Endothelial cell (in vitro differentiated cells): ENCODE results near the gene CIC. TPM values are rescaled to one million over a fixed set of nuclear protein-coding genes. Genes with fewer than 3 reads are reported as not detected.

Source experiments
- DNase-seq: peaks from one replicate; pipeline ENCODE4 v3.0.0; 2021; ENCODE audit warnings: low spot score
- H3K27ac Mint-ChIP-seq: one replicate; pipeline ENCODE4 v1.8.0; 2021; ENCODE audit warnings: mixed read lengths, inconsistent platforms; ENCODE audit not compliant: unreplicated experiment
- H3K27me3 Mint-ChIP-seq: one replicate; pipeline ENCODE4 v1.8.0; 2021; ENCODE audit warnings: mild to moderate bottlenecking, moderate library complexity, mixed read lengths, inconsistent platforms; ENCODE audit not compliant: unreplicated experiment
- H3K36me3 Mint-ChIP-seq: one replicate; pipeline ENCODE4 v1.8.0; 2021; ENCODE audit warnings: mild to moderate bottlenecking, low read depth, mixed read lengths, inconsistent platforms; ENCODE audit not compliant: unreplicated experiment
- H3K4me1 Mint-ChIP-seq: one replicate; pipeline ENCODE4 v1.8.0; 2021; ENCODE audit warnings: mild to moderate bottlenecking, mixed read lengths, inconsistent platforms; ENCODE audit not compliant: unreplicated experiment
- H3K4me3 Mint-ChIP-seq: one replicate; pipeline ENCODE4 v1.8.0; 2021; ENCODE audit warnings: mild to moderate bottlenecking, mixed read lengths, inconsistent platforms; ENCODE audit not compliant: unreplicated experiment
- H3K9me3 Mint-ChIP-seq: one replicate; pipeline ENCODE4 v1.8.0; 2021; ENCODE audit warnings: mixed read lengths, inconsistent platforms; ENCODE audit not compliant: unreplicated experiment
- total RNA-seq: library from RNA; stranded (reverse); fragmentation: NEBNext Ultra II Directional; extraction: Animal tissue kit (Norgen Biotek cat#: 25700); gene quantifications from one replicate; pipeline ENCODE4 v1.2.1, GENCODE V29; 2021; ENCODE audit not compliant: unreplicated experiment
- TF ChIP-seq, protein P1 (sequence below): fragments of 200-600 bp; sonication (generic); IDR thresholded peaks from one replicate; pipeline ENCODE4 v1.5.0; 2021; ENCODE audit warnings: antibody characterized with exemption; ENCODE audit not compliant: unreplicated experiment

CIC gene
- total RNA-seq, 1 donor from 2014 or later: 85.7 TPM

DNA sequence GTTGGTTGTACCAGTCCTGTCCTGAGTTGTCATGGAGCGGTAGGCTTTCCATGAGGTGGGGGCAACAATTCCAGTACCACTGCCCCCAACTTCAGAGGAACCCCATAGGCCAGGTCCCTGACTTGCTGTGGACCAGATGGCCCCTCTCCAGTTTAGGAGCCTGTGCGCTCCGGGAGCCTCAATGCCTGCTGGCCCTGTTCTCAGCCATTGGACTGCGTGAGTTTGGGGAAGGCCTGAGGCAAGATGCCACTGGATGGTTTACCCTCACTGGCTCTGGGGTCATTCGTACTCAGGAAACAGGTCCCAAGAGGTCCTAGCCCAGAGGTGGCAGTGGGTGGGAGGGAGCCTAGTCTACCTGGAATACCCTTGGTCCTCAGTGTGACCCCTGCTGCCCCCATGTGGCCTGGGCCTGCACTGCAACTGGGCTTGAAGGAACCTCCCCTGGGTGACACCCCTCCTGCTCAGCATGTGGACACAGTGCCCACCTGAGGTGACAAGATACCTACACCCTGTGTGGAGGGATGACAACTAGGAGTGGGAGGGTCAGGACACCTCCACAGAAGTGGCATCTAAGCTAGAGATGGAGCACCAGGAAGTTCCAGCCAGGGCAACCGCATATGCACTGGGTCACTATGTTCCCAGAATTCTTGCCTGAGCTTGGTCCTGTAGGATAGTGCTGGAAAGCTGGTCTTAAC, 26.9 kb downstream of the CIC start:
- TF ChIP-seq, protein P1, sequence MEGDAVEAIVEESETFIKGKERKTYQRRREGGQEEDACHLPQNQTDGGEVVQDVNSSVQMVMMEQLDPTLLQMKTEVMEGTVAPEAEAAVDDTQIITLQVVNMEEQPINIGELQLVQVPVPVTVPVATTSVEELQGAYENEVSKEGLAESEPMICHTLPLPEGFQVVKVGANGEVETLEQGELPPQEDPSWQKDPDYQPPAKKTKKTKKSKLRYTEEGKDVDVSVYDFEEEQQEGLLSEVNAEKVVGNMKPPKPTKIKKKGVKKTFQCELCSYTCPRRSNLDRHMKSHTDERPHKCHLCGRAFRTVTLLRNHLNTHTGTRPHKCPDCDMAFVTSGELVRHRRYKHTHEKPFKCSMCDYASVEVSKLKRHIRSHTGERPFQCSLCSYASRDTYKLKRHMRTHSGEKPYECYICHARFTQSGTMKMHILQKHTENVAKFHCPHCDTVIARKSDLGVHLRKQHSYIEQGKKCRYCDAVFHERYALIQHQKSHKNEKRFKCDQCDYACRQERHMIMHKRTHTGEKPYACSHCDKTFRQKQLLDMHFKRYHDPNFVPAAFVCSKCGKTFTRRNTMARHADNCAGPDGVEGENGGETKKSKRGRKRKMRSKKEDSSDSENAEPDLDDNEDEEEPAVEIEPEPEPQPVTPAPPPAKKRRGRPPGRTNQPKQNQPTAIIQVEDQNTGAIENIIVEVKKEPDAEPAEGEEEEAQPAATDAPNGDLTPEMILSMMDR: peak; percentile 82
- Mint-ChIP-seq H3K27me3 (peaks cover 12% of the 10 kb centered on the region), H3K9me3 (no peaks in the 10 kb centered on the region), H3K4me3 (no peak overlapping the region), H3K4me1 (peaks cover under 1% of the 10 kb centered on the region), H3K27ac (no peak overlapping the region), H3K36me3 (peaks cover 17% of the 10 kb centered on the region)
- DNase-seq: peak; percentile 93

DNA sequence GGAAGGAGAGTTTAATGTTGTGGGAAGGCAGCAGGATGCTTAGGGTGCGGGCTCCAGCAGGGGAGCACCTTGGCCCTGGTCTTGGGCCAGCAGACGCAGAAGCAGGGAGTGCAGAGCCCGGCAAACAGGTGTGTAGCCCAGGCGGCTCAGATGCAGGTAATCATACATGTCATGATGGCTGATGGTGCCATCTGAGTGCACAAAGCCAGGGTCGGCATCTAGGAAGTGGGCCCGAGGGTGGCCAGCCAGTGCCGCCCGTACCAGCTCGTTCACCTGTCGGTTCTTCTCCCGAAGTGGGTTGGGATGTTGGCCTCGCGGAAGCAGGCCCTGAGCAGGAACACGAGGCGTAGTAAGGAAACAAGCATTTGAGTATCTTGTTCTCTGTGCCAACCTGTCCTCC, 28.0 kb downstream of the CIC start:
- Mint-ChIP-seq H3K36me3 (peaks cover 11% of the 10 kb centered on the region), H3K27ac (no peak overlapping the region), H3K9me3 (no peaks in the 10 kb centered on the region), H3K4me3 (no peak overlapping the region), H3K4me1 (peaks cover 7% of the 10 kb centered on the region), H3K27me3 (peaks cover 3% of the 10 kb centered on the region)
- no peak for DNase-seq
- TF ChIP-seq, protein P1: no peak

DNA sequence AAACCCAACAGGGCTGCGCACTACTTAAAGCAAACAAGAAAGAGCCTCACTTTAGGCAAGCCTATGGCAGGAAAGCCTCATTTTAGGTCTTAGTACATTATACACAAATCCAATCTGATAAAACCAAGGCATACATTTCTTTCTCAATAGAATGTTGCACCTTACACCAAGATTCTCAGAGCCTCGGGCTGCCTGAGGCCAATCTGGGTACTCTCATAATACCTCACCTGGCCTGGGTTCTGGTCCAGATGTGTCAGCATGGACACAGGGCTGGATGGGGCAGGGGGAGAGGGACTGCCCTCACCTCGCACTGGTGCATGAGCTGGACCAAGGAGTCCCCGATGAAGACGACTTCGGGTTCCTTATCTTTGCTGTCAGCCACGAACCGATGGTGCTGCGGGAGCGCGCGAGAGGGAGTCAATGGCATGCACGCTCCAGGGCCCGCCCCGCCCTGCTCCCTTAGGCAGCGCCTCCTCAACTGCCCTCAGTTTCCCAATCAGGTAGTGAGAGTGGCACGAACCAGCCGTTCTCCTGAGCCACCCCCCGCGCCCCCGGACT, 32.7 kb downstream of the CIC start, which contains the start of gene PRR19:
Gene PRR19 (plus strand): TSS at position 487 of the 558 bp plus-strand sequence. CDS start 7,453 bp downstream, outside the sequence.
- H3K36me3 Mint-ChIP-seq: peaks cover 7% of the 10 kb centered on the region
- no peak for DNase-seq
- peaks cover 19% of the 10 kb centered on the region for H3K4me1 Mint-ChIP-seq
- peaks cover 8% of the 10 kb centered on the region for H3K27me3 Mint-ChIP-seq
- TF ChIP-seq, protein P1: no peak
- H3K4me3 Mint-ChIP-seq: peak within 1 kb of the TSS; percentile 90
- no peak within 1 kb of the TSS for H3K27ac Mint-ChIP-seq
- no peaks in the 10 kb centered on the region for H3K9me3 Mint-ChIP-seq

DNA sequence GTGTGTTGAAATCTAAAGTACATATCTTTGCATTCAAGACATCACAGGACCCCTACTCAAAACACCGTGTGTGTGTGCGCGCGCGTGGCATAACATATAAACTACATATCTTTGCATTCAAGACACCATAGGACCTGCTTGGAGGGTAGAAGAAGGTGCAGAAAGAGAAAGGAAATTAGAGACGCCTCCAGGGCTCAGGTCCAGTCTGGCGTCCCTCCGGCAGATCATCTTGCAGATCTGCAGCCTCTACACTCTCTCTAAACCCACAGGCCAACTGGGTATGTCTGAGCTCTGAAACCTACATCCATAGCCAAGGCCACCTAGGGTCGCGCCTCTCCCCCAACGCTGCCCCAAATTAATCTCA, 34.0 kb downstream of the CIC start:
- Mint-ChIP-seq H3K4me1 (peaks cover 19% of the 10 kb centered on the region), H3K4me3 (peak overlapping the region; percentile 89), H3K27me3 (peaks cover 14% of the 10 kb centered on the region), H3K9me3 (no peaks in the 10 kb centered on the region), H3K36me3 (peaks cover 7% of the 10 kb centered on the region), H3K27ac (no peak overlapping the region)
- no peak for DNase-seq
- TF ChIP-seq, protein P1: no peak

DNA sequence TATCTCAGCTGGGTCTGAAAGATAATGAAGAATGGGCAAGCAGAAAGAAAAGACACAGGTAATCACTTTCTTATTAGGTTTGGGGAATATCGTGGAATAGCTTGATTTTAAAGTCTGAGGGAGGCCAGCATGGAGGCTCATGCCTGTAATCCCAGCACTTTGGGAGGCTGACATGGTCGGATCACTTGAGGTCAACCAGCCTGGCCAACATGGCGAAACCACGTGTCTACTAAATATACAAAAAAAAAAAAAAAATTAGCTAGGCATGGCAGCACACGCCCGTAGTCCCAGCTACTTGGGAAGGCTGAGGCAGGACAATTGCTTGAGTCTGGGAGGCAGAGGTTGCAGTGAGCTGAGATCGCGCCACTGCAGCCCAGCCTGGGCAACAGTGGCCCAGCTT, 34.8 kb downstream of the CIC start:
- TF ChIP-seq, protein P1: no peak
- Mint-ChIP-seq H3K27ac (no peak overlapping the region), H3K27me3 (peaks cover 15% of the 10 kb centered on the region), H3K36me3 (peaks cover 7% of the 10 kb centered on the region), H3K4me1 (peaks cover 19% of the 10 kb centered on the region), H3K9me3 (no peaks in the 10 kb centered on the region), H3K4me3 (peak overlapping the region; percentile 24)
- no peak for DNase-seq
